GM19455 (cell line): ENCODE data around the gene DRD1.
A peak's percentile ranks its signal among the peaks of the same experiment; 100 is the strongest.

ENCODE experiments used
- ATAC-seq: cut with Tn5 transposase; IDR thresholded peaks from one replicate; pipeline ENCODE4 v1.9.1; 2021; ENCODE audit not compliant: unreplicated experiment

DRD1 gene

GRCh38 chr5:175444060-175444904 lies at the start of gene DRD1:
TSS of gene DRD1 (minus strand) at chr5:175444182. CDS start at chr5:175443099, 1,083 bp downstream.
- no peak for ATAC-seq

GRCh38 chr5:175493726-175494125 lies 49.7 kb upstream of the DRD1 start:
- no peak for ATAC-seq

GRCh38 chr5:175493260-175493659 lies 49.3 kb upstream of the DRD1 start:
- no peak for ATAC-seq

- no peak for ATAC-seq
Observed at GRCh38 chr5:175491223-175491622, 47.2 kb upstream of the DRD1 start.

GRCh38 chr5:175489693-175490443 lies 45.9 kb upstream of the DRD1 start:
- no peak for ATAC-seq

GRCh38 chr5:175487514-175488222 lies 43.7 kb upstream of the DRD1 start:
- no peak for ATAC-seq

GRCh38 chr5:175485631-175486030 lies 41.6 kb upstream of the DRD1 start:
- ATAC-seq, result no peak

GRCh38 chr5:175484829-175485228 lies 40.8 kb upstream of the DRD1 start:
- ATAC-seq, result no peak

- ATAC-seq, result no peak
Observed at GRCh38 chr5:175484322-175484721, 40.3 kb upstream of the DRD1 start.

GRCh38 chr5:175483337-175483736 lies 39.4 kb upstream of the DRD1 start:
- ATAC-seq, result no peak

- ATAC-seq, result peak; percentile 13
Observed at GRCh38 chr5:175479125-175479881, 35.3 kb upstream of the DRD1 start.

- ATAC-seq, result peak; percentile 92
Observed at GRCh38 chr5:175478384-175479124, 34.6 kb upstream of the DRD1 start, which contains the start of gene SFXN1. TSS of gene SFXN1 (plus strand) at chr5:175478560. CDS start at chr5:175492104, 13,544 bp downstream.

GRCh38 chr5:175478008-175478383 lies 34.0 kb upstream of the DRD1 start:
- peak; percentile 13 for ATAC-seq

GRCh38 chr5:175477440-175477839 lies 33.5 kb upstream of the DRD1 start:
- ATAC-seq, result no peak

GRCh38 chr5:175475248-175475647 lies 31.3 kb upstream of the DRD1 start:
- ATAC-seq, result no peak

GRCh38 chr5:175472378-175472777 lies 28.4 kb upstream of the DRD1 start:
- ATAC-seq, result no peak

- ATAC-seq, result peak; percentile 64
Observed at GRCh38 chr5:175471628-175472027, 27.6 kb upstream of the DRD1 start.

- ATAC-seq, result no peak
Observed at GRCh38 chr5:175471196-175471595, 27.2 kb upstream of the DRD1 start.

GRCh38 chr5:175470781-175471180 lies 26.8 kb upstream of the DRD1 start:
- no peak for ATAC-seq

GRCh38 chr5:175469916-175470315 lies 25.9 kb upstream of the DRD1 start:
- no peak for ATAC-seq
